GM12872 (cell line): ENCODE measurements around the gene FEV.

ENCODE experiments used
- TF ChIP-seq, protein P1 (sequence below): IDR thresholded peaks from 3 replicates; pipeline ENCODE4 v1.5.1; 2011; ENCODE audit warnings: low read depth, mild to moderate bottlenecking, low read length, moderate library complexity; ENCODE audit not compliant: insufficient read depth

FEV gene

DNA sequence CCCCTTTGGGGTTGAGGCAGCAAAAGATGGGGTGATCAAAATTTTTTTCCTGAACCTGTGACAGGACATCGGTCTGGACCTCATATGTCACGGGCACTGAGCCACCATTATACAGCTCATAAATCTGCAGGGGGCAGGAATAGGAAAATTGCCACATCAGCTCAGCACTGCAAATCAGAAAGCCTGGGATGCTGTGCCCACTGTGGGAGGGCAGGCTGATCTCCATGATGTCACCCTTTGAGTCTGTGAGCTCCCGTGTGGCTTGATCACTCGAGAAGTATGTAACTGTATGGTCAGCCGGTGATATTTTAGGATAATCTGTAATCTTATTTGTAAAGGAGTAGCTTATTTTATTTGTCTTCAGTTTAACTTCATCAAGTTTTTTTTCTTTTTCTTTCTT lies 25.9 kb upstream of the FEV start:
- TF ChIP-seq, protein P1, sequence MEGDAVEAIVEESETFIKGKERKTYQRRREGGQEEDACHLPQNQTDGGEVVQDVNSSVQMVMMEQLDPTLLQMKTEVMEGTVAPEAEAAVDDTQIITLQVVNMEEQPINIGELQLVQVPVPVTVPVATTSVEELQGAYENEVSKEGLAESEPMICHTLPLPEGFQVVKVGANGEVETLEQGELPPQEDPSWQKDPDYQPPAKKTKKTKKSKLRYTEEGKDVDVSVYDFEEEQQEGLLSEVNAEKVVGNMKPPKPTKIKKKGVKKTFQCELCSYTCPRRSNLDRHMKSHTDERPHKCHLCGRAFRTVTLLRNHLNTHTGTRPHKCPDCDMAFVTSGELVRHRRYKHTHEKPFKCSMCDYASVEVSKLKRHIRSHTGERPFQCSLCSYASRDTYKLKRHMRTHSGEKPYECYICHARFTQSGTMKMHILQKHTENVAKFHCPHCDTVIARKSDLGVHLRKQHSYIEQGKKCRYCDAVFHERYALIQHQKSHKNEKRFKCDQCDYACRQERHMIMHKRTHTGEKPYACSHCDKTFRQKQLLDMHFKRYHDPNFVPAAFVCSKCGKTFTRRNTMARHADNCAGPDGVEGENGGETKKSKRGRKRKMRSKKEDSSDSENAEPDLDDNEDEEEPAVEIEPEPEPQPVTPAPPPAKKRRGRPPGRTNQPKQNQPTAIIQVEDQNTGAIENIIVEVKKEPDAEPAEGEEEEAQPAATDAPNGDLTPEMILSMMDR, result no peak

DNA sequence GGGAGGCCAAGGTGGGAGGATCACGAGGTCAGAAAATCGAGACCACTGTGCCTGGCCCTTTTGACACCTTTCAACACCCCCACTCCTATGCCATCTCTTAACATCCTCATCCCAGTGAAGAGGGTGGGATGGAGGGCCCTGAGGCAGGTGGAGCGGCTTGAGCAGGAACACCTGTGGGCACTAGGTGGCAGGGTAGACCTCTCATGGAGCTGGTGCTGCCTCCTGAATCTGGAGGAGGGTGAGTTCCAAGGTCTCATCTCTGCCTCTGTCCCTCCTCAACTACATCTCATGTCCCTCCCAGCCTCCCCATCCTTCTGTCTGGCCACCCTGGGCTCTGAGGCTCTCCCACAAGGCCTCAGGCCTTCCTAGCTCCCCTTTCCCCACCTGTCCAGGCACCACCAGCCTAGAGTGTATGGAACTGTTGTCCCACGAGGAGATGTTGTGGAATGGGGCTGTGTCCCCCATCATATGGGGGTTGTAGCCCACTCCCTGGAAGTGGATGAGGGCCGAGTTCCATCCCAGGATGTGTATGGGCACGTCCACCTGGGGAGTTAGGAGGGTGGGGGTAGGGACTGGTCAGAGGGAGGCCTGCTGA lies 25.3 kb upstream of the FEV start:
- TF ChIP-seq, protein P1, result peak; percentile 79

DNA sequence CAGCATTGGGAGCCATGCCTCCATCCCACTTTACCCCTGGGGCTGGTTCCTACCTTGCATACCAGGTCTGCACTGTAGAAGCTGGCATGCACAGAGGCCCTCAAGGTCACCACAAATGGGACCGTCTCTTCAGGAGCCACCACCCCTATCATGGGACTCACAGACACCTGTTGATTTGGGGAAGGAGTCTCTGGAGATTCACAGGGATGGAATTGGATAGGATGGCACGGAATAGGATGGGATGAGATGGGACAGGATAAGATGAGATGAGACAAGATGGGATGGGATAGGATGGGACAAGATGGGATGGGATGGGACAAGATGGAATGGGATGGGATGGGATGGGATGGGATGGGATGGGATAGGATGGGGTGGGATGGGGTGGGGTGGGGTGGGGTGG lies 24.3 kb upstream of the FEV start:
- TF ChIP-seq, protein P1, result no peak

DNA sequence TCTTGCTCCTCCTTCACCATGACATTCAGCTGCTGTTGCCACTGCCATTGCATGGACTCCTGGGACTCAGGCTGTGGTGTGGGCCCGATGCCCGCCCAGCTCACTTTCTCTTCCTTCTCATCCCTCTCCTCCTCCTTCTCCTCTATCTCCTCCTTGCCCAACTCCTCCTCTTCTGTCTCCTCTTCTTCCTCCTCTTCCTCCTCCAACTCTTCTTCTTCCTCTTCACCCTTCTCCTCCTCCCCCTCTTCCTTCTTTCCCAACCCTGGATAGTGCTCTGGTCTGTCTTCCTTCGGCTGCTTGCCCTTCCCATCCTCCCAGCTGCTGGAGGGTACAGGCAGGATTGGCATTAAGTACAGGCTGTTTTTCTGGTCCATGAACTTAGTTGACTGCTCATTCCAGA lies 19.0 kb upstream of the FEV start:
- TF ChIP-seq, protein P1, result no peak

DNA sequence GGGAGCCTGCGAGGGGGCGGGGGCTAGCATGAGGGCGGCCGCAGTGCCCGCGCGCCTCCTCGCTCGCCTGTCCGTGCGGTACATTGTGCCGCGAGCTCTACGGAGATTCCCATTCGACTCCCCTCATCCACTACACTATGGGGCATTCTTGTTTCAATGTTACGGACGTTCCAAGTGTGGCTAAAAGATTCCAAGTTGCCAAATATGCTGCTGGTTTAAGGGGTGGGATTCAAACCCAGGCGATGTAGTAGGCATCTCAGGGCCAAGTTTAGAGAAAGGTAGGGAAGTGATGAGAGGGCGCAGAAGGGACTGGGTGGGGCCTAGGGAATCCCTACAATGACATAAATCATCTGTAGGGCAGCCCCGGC lies 18.3 kb upstream of the FEV start:
- TF ChIP-seq, protein P1, result no peak

DNA sequence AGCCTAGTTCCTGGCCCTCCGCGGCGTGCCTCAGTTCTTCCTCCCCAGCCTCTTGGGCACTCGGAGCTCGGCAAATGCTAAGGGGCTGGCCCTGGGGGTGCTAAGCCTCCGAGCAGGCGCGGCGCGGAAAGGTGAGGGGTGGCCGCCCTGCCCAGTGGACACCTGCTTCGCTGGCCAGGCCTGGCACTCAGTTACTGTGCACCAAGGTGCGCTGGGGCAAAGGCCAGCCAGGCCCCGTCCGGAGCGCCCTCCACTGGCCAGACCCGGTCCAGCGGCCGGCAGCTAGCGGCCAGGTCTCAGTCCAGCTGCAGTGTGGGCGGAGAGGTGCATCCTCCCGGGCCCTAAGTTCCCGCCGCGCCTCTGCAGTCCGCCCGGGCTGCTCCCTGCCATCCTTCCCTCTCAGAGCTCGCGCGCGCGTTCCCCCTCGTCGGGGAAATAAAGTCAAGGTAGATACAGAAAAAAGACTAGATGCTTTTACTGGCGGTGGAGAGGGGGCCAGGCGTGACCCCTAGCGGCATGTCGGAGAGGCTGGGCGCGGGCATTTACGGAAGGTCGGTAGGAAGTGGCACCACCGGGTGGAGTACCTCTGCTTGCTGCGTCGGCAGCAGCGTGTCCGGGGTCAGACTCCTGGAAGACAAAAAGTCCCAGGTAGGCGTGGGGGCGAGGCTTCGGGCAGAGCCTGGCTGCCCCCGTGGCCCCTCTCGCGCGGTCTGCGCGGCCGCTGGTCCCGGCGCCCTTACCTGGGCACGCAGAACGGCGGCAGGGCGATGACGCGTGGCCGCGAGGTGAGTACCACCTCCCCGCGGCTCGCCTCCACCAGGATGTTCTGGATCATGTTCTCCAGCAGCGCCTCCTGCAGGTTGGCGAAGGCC lies 17.6 kb upstream of the FEV start:
- TF ChIP-seq, protein P1, result peak; percentile 51; the same call in 2 of the 3 replicates

DNA sequence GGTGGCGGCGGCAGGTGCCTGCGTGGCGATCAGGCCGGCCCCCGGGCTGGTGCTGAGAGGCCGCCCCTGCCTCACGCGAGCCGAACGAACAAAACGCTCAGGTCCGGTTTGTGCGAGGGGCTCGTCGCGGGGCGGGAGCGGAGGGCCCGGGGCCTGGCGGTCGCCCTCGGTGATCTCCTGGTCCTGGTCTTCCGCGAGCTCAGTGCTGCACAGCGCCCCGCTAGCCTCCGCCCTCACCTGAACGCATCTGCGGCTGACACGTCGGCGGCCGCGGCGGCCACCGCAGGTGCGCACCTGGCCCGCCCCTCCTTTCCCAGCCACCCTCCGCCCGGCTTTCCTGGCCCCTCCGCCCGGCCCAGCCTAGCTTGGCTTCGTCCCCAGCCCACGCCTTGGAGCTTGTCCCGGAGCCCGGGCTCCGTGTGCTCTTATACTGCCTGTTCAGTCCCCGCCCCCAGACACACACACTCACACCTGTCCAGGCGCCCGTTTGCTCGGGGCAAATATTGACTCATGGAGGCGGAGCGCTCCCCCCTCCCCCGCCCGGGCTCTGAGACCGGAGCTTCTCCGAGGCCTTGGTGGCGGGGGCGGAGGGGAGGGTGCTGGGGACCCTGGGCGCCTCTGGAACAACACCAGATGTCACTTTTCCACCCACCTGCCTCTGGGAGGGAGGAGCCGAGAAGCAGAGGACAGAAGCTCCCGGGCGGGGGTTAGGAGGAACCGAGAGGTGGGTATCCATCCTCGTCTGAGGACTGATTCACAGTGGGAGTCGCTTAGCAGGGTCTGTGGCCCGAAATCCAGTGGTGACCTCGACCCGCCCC lies 16.8 kb upstream of the FEV start:
- TF ChIP-seq, protein P1, result no peak
